NCI-H2227 (cell line): ENCODE data around the gene OR4C6.

ENCODE experiments used
- DNase-seq: peaks from one replicate; lab custom pipeline; 2025; ENCODE audit not compliant: unreplicated experiment; lab: John Stamatoyannopoulos, UW

OR4C6 gene

GRCh38 chr11:55661901-55662300 is at the start of gene OR4C6:
OR4C6 (plus strand) TSS chr11:55662201; CDS start chr11:55665167, 2,966 bp downstream.
- no peak for DNase-seq

GRCh38 chr11:55624531-55624930 is 37.5 kb upstream of the OR4C6 start:
- DNase-seq: no peak

- DNase-seq: no peak
Measured at GRCh38 chr11:55634813-55635212, 27.2 kb upstream of the OR4C6 start, which contains the start of gene OR4P4. OR4P4 (plus strand) TSS chr11:55635113.

- DNase-seq: no peak
Measured at GRCh38 chr11:55648027-55648426, 14.0 kb upstream of the OR4C6 start, which contains the start of gene OR4S2. OR4S2 (plus strand) TSS chr11:55648327; CDS start chr11:55650904, 2,577 bp downstream.

- DNase-seq: no peak
Measured at GRCh38 chr11:55652560-55652959, 9.4 kb upstream of the OR4C6 start.

- no peak for DNase-seq
Measured at GRCh38 chr11:55655096-55655495, 6.9 kb upstream of the OR4C6 start.

- no peak for DNase-seq
Measured at GRCh38 chr11:55658031-55658573, 3.9 kb upstream of the OR4C6 start.

GRCh38 chr11:55658608-55659007 is 3.4 kb upstream of the OR4C6 start:
- DNase-seq: no peak

- no peak for DNase-seq
Measured at GRCh38 chr11:55669376-55669775, 7.4 kb downstream of the OR4C6 start.

- DNase-seq: no peak
Measured at GRCh38 chr11:55673860-55674259, 11.9 kb downstream of the OR4C6 start.

GRCh38 chr11:55697817-55698216 is 35.8 kb downstream of the OR4C6 start:
- DNase-seq: no peak

GRCh38 chr11:55701429-55701828 is 39.4 kb downstream of the OR4C6 start:
- no peak for DNase-seq

GRCh38 chr11:55707029-55707428 is 45.0 kb downstream of the OR4C6 start:
- DNase-seq: no peak

- no peak for DNase-seq
Measured at GRCh38 chr11:55714982-55715888, 53.2 kb downstream of the OR4C6 start.
